ENCODE results near the gene MAT2B.

Gene MAT2B

GRCh38 chr5:163508753-163509152 is 3.3 kb downstream of the MAT2B start:
- Histone ChIP-seq H3K27me3 (replicated peaks; ENCODE audit: insufficient read depth, low read length) (no peaks in the 10 kb centered on the region), H3K4me1 (ENCODE audit: low read length) (peaks cover 12% of the 10 kb centered on the region; the same call in 1 of the 2 replicates), H2AFZ (ENCODE audit: low read length) (no peak overlapping the region), H3K4me2 (ENCODE audit: low read depth, low read length) (no peak overlapping the region), H3K9me3 (replicated peaks; ENCODE audit: insufficient read depth, low read length) (no peaks in the 10 kb centered on the region), H3K9me2 (replicated peaks; ENCODE audit: insufficient read depth, low read length) (no peaks in the 10 kb centered on the region), H3K27ac (ENCODE audit: low read length) (no peak overlapping the region), H3K79me2 (ENCODE audit: low read length) (peaks cover 78% of the 10 kb centered on the region), H3K4me3 (ENCODE audit: low read length) (no peak overlapping the region), H4K20me1 (ENCODE audit: insufficient read depth, low read length) (0 out of 2 replicates have a peak, but pooled peaks cover 4% of the 10 kb centered on the region), H3K9ac (ENCODE audit: low read length) (no peak overlapping the region), H3K36me3 (replicated peaks; ENCODE audit: insufficient read depth, low read length) (peaks cover 5% of the 10 kb centered on the region), H3F3A (ENCODE audit: insufficient read depth, low read length) (peaks cover 28% of the 10 kb centered on the region)
- DNase-seq, result no peak
- no peak for TF ChIP-seq CTCF (IDR thresholded peaks at IDR 0.05; ENCODE audit: low read length)
- TF ChIP-seq EZH2 (optimal IDR thresholded peaks at IDR 0.05; ENCODE audit: low read depth, low read length), result no peak
- TF ChIP-seq EZH2phosphoT487 (IDR thresholded peaks at IDR 0.05; ENCODE audit: low read length), result no peak

- no peak for TF ChIP-seq EZH2phosphoT487 (IDR thresholded peaks at IDR 0.05; ENCODE audit: low read length)
- no peak for TF ChIP-seq EZH2 (optimal IDR thresholded peaks at IDR 0.05; ENCODE audit: low read depth, low read length)
- Histone ChIP-seq H3K79me2 (ENCODE audit: low read length) (peaks cover 81% of the 10 kb centered on the region), H3K9me3 (replicated peaks; ENCODE audit: insufficient read depth, low read length) (no peaks in the 10 kb centered on the region), H3K27ac (ENCODE audit: low read length) (no peak overlapping the region), H3K27me3 (replicated peaks; ENCODE audit: insufficient read depth, low read length) (no peaks in the 10 kb centered on the region), H3K4me2 (ENCODE audit: low read depth, low read length) (no peak overlapping the region), H4K20me1 (ENCODE audit: insufficient read depth, low read length) (0 out of 2 replicates have a peak, but pooled peaks cover 4% of the 10 kb centered on the region), H3K4me1 (ENCODE audit: low read length) (peaks cover 12% of the 10 kb centered on the region; the same call in 1 of the 2 replicates), H3K4me3 (ENCODE audit: low read length) (no peak overlapping the region), H3K36me3 (replicated peaks; ENCODE audit: insufficient read depth, low read length) (peaks cover 11% of the 10 kb centered on the region), H3K9me2 (replicated peaks; ENCODE audit: insufficient read depth, low read length) (no peaks in the 10 kb centered on the region), H3F3A (ENCODE audit: insufficient read depth, low read length) (peaks cover 22% of the 10 kb centered on the region), H2AFZ (ENCODE audit: low read length) (no peak overlapping the region), H3K9ac (ENCODE audit: low read length) (no peak overlapping the region)
- DNase-seq, result no peak
Observed at GRCh38 chr5:163509291-163509951, 4.0 kb downstream of the MAT2B start.

GRCh38 chr5:163512526-163512925 is 7.1 kb downstream of the MAT2B start:
- no peak for DNase-seq
- Histone ChIP-seq H3K27me3 (replicated peaks; ENCODE audit: insufficient read depth, low read length) (no peaks in the 10 kb centered on the region), H3K4me1 (ENCODE audit: low read length) (peaks cover 9% of the 10 kb centered on the region; the same call in 1 of the 2 replicates), H3K79me2 (ENCODE audit: low read length) (peaks cover 69% of the 10 kb centered on the region), H3K27ac (ENCODE audit: low read length) (no peak overlapping the region), H3K4me3 (ENCODE audit: low read length) (no peak overlapping the region), H3K4me2 (ENCODE audit: low read depth, low read length) (no peak overlapping the region), H4K20me1 (ENCODE audit: insufficient read depth, low read length) (0 out of 2 replicates have a peak, but pooled peaks cover 4% of the 10 kb centered on the region), H3K9ac (ENCODE audit: low read length) (no peak overlapping the region), H3F3A (ENCODE audit: insufficient read depth, low read length) (no peaks in the 10 kb centered on the region), H2AFZ (ENCODE audit: low read length) (no peak overlapping the region), H3K9me2 (replicated peaks; ENCODE audit: insufficient read depth, low read length) (no peaks in the 10 kb centered on the region), H3K36me3 (replicated peaks; ENCODE audit: insufficient read depth, low read length) (peaks cover 25% of the 10 kb centered on the region), H3K9me3 (replicated peaks; ENCODE audit: insufficient read depth, low read length) (no peaks in the 10 kb centered on the region)
- TF ChIP-seq EZH2phosphoT487 (IDR thresholded peaks at IDR 0.05; ENCODE audit: low read length), result no peak
- no peak for TF ChIP-seq CTCF (IDR thresholded peaks at IDR 0.05; ENCODE audit: low read length)
- TF ChIP-seq EZH2 (optimal IDR thresholded peaks at IDR 0.05; ENCODE audit: low read depth, low read length), result no peak

GRCh38 chr5:163525096-163525495 is 19.7 kb downstream of the MAT2B start:
- Histone ChIP-seq H3K36me3 (replicated peaks; ENCODE audit: insufficient read depth, low read length) (no peaks in the 10 kb centered on the region), H3K9ac (ENCODE audit: low read length) (no peak overlapping the region), H3K4me1 (ENCODE audit: low read length) (no peaks in the 10 kb centered on the region), H3K27ac (ENCODE audit: low read length) (no peak overlapping the region), H3K79me2 (ENCODE audit: low read length) (no peaks in the 10 kb centered on the region), H3K4me2 (ENCODE audit: low read depth, low read length) (no peak overlapping the region), H3K9me2 (replicated peaks; ENCODE audit: insufficient read depth, low read length) (no peaks in the 10 kb centered on the region), H3K9me3 (replicated peaks; ENCODE audit: insufficient read depth, low read length) (no peaks in the 10 kb centered on the region), H3K27me3 (replicated peaks; ENCODE audit: insufficient read depth, low read length) (no peaks in the 10 kb centered on the region), H3F3A (ENCODE audit: insufficient read depth, low read length) (no peaks in the 10 kb centered on the region), H2AFZ (ENCODE audit: low read length) (no peak overlapping the region), H3K4me3 (ENCODE audit: low read length) (no peak overlapping the region), H4K20me1 (ENCODE audit: insufficient read depth, low read length) (no peaks in the 10 kb centered on the region)
- DNase-seq, result no peak
- TF ChIP-seq CTCF (IDR thresholded peaks at IDR 0.05; ENCODE audit: low read length) (no peak), EZH2phosphoT487 (IDR thresholded peaks at IDR 0.05; ENCODE audit: low read length) (no peak), EZH2 (optimal IDR thresholded peaks at IDR 0.05; ENCODE audit: low read depth, low read length) (no peak)

Measured in MM.1S (cell line).